IMR-90 (cell line): Measurements from ENCODE around the gene MGME1. TPM values are rescaled to one million over a fixed set of nuclear protein-coding genes. Genes with fewer than 3 reads are reported as not detected.

Source experiments
- ATAC-seq: fragments of 200-7000 bp; cut with Tn5 transposase; 2 replicates; pipeline ENCODE4 v1.9.1; 2020; ENCODE audit warnings: low read depth, mild to moderate bottlenecking, moderate library complexity
- BruUV-seq: library from RNA; stranded (reverse); fragments of 400-500 nt; replicated peaks from 2 replicates; lab custom pipeline; 2021; lab: Mats Ljungman, UMichigan
- CTCF ChIA-PET: fragments of 300-600 bp; formaldehyde crosslinking; extraction: SDS; loops from one replicate; lab custom pipeline; 2021; ENCODE audit warnings: antibody characterized with exemption; lab: Yijun Ruan, JAX
- POLR2A ChIA-PET: fragments of 300-600 bp; sonication (Branson Sonifier 250); formaldehyde crosslinking; loops from one replicate; lab custom pipeline; 2022; ENCODE audit warnings: antibody characterized with exemption; ENCODE audit not compliant: unreplicated experiment; lab: Charles Lee
- DNase-seq: peaks from one replicate; pipeline ENCODE4 v3.0.0; 2013
- H2AFZ ChIP-seq: replicated peaks from 2 replicates; pipeline ENCODE3; 2013; ENCODE audit warnings: low read length, mild to moderate bottlenecking; ENCODE audit not compliant: poor library complexity
- H2AK5ac ChIP-seq: 2 replicates; pipeline ENCODE4 v1.6.1; 2013; ENCODE audit warnings: low read depth, low read length, inconsistent platforms
- H2AK9ac ChIP-seq: replicated peaks from 2 replicates; pipeline ENCODE3; 2013; ENCODE audit warnings: mild to moderate bottlenecking, low read depth, low read length, moderate library complexity; ENCODE audit not compliant: poor library complexity
- H2BK120ac ChIP-seq: 2 replicates; pipeline ENCODE4 v1.6.1; 2013; ENCODE audit warnings: low read depth, low read length, inconsistent platforms
- H2BK15ac ChIP-seq: 3 replicates; pipeline ENCODE4 v1.6.1; 2013; ENCODE audit warnings: low read depth, low read length, inconsistent platforms
- H2BK20ac ChIP-seq: 2 replicates; pipeline ENCODE4 v1.6.1; 2013; ENCODE audit warnings: low read depth, mild to moderate bottlenecking, inconsistent platforms, low read length, moderate library complexity
- H2BK5ac ChIP-seq: 2 replicates; pipeline ENCODE4 v1.6.1; 2013; ENCODE audit warnings: mild to moderate bottlenecking, low read depth, low read length, inconsistent platforms; ENCODE audit not compliant: poor library complexity, severe bottlenecking
- H3K14ac ChIP-seq: replicated peaks from 2 replicates; pipeline ENCODE4 v1.6.1; 2013; ENCODE audit warnings: low read depth, low read length, inconsistent platforms
- H3K18ac ChIP-seq: 2 replicates; pipeline ENCODE4 v1.6.1; 2013; ENCODE audit warnings: low read depth, low read length, control low read depth
- H3K23ac ChIP-seq: 2 replicates; pipeline ENCODE4 v1.6.1; 2013; ENCODE audit warnings: low read depth, low read length, inconsistent platforms
- H3K27ac ChIP-seq: 2 replicates; pipeline ENCODE4 v1.5.1; 2013; ENCODE audit warnings: mild to moderate bottlenecking, control low read depth, low read length; ENCODE audit not compliant: insufficient read depth
- H3K27me3 ChIP-seq: 2 replicates; pipeline ENCODE4 v1.6.1; 2013; ENCODE audit warnings: low read length; ENCODE audit not compliant: control insufficient read depth, insufficient read depth
- H3K36me3 ChIP-seq: 2 replicates; pipeline ENCODE4 v1.6.1; 2013; ENCODE audit warnings: low read length, mixed read lengths; ENCODE audit not compliant: control insufficient read depth, insufficient read depth
- H3K4ac ChIP-seq: 2 replicates; pipeline ENCODE4 v1.6.1; 2013; ENCODE audit warnings: low read depth, low read length, inconsistent platforms
- H3K4me1 ChIP-seq: 2 replicates; pipeline ENCODE4 v1.6.1; 2013; ENCODE audit warnings: low read length, mixed read lengths; ENCODE audit not compliant: control insufficient read depth, insufficient read depth
- H3K4me2 ChIP-seq: 2 replicates; pipeline ENCODE4 v1.6.1; 2013; ENCODE audit warnings: low read depth, mild to moderate bottlenecking, control low read depth, low read length, moderate library complexity
- H3K4me3 ChIP-seq: 2 replicates; pipeline ENCODE4 v1.5.1; 2013; ENCODE audit warnings: low read depth, mild to moderate bottlenecking, control low read depth, low read length, moderate library complexity; ENCODE audit not compliant: insufficient read depth
- H3K56ac ChIP-seq: 2 replicates; pipeline ENCODE4 v1.6.1; 2013; ENCODE audit warnings: low read length, inconsistent platforms; ENCODE audit not compliant: insufficient read depth; ENCODE audit errors: extremely low read depth
- H3K79me1 ChIP-seq, 2 experiments: 2 replicates each; pipeline ENCODE4 v1.6.1; 2013; ENCODE audit warnings: low read length in 2 of 2, inconsistent platforms in 1 of 2, low read depth in 1 of 2
- H3K9ac ChIP-seq: 2 replicates; pipeline ENCODE4 v1.6.1; 2013; ENCODE audit warnings: low read depth, low read length, control low read depth
- H3K9me1 ChIP-seq: 2 replicates; pipeline ENCODE4 v1.6.1; 2013; ENCODE audit warnings: low read length, inconsistent platforms; ENCODE audit not compliant: insufficient read depth
- H3K9me3 ChIP-seq: 2 replicates; pipeline ENCODE4 v1.6.1; 2013; ENCODE audit warnings: low read length; ENCODE audit not compliant: control insufficient read depth, insufficient read depth
- H4K20me1 ChIP-seq: 2 replicates; pipeline ENCODE4 v1.6.1; 2013; ENCODE audit warnings: low read length, inconsistent platforms; ENCODE audit not compliant: insufficient read depth
- H4K5ac ChIP-seq: 2 replicates; pipeline ENCODE4 v1.6.1; 2013; ENCODE audit warnings: mild to moderate bottlenecking, low read depth, low read length, control low read depth
- H4K8ac ChIP-seq, 2 experiments: 2 replicates each; pipeline ENCODE4 v1.6.1; 2013; ENCODE audit warnings: low read depth in 2 of 2, low read length in 2 of 2, control low read depth in 1 of 2, inconsistent platforms in 1 of 2
- H4K91ac ChIP-seq: 2 replicates; pipeline ENCODE4 v1.6.1; 2013; ENCODE audit warnings: low read depth, low read length, inconsistent platforms; ENCODE audit not compliant: insufficient read depth
- MAZ ChIP-seq: IDR thresholded peaks from 2 replicates; pipeline ENCODE4 v1.6.1; 2012; ENCODE audit warnings: low read depth, mild to moderate bottlenecking, low read length, improper control_type of control experiment, moderate library complexity, borderline replicate concordance
- NFE2L2 ChIP-seq: fragments of 150-350 bp; IDR thresholded peaks from 2 replicates; pipeline ENCODE4 v1.6.1; 2016; ENCODE audit warnings: low read depth, mild to moderate bottlenecking, low read length
- RCOR1 ChIP-seq: IDR thresholded peaks from 2 replicates; pipeline ENCODE4 v1.6.1; 2012; ENCODE audit warnings: mild to moderate bottlenecking, low read length, improper control_type of control experiment; ENCODE audit not compliant: insufficient replicate concordance
- RFX5 ChIP-seq: IDR thresholded peaks from 2 replicates; pipeline ENCODE4 v1.8.0; 2012; ENCODE audit warnings: low read depth, mild to moderate bottlenecking, low read length, moderate library complexity
- WGBS, 2 experiments: methylation state at CpG; one replicate each; pipeline versions ENCODE4 v1.1.5 to v1.1.7; 2013; ENCODE audit warnings: missing lambda C conversion rate in 2 of 2; ENCODE audit not compliant: insufficient read length in 1 of 2; ENCODE audit errors: extremely low coverage in 2 of 2; 5-methylcytosine and 5-hydroxymethylcytosine counted together
- dilution Hi-C: fragments of 300-500 bp; cut with HindIII; formaldehyde crosslinking; loops from one replicate; pipeline ENCODE4 v1.14.3; 2018; ENCODE audit warnings: low sequenced_read_pairs; ENCODE audit not compliant: unreplicated experiment
- in situ Hi-C: fragments of 300-500 bp; cut with MboI; formaldehyde crosslinking; loops from 3 replicates; pipeline ENCODE4 v1.14.3; 2019; ENCODE audit warnings: low sequenced_read_pairs, inconsistent platforms, mixed read lengths
- intact Hi-C: fragments of 100-400 bp; cut with micrococcal nuclease; formaldehyde crosslinking; loops from 2 replicates; pipeline ENCODE4 v1.10.0; 2022
- polyA plus RNA-seq, 3 experiments: library from polyadenylated mRNA; depleted of rRNA; stranded (reverse); fragments of >200 nt; gene quantifications; 2 replicates each; pipeline ENCODE4 v1.2.3, GENCODE V29; 2012; ENCODE audit warnings: low replicate concordance in 1 of 3
- total RNA-seq: library from RNA; depleted of rRNA; stranded (reverse); fragments of >200 nt; gene quantifications from 2 replicates; pipeline ENCODE4 v1.2.3, GENCODE V29; 2012
- TF ChIP-seq, protein P1 (sequence below): fragments of 150-350 bp; IDR thresholded peaks from 2 replicates; pipeline ENCODE4 v1.6.1; 2016; ENCODE audit warnings: low read depth, mild to moderate bottlenecking, low read length, moderate library complexity, borderline replicate concordance

Gene MGME1
- total and polyA plus RNA-seq, 2 of the 4 experiments (the other 2 are of a cell fraction): 7.2 to 9.3 TPM

DNA sequence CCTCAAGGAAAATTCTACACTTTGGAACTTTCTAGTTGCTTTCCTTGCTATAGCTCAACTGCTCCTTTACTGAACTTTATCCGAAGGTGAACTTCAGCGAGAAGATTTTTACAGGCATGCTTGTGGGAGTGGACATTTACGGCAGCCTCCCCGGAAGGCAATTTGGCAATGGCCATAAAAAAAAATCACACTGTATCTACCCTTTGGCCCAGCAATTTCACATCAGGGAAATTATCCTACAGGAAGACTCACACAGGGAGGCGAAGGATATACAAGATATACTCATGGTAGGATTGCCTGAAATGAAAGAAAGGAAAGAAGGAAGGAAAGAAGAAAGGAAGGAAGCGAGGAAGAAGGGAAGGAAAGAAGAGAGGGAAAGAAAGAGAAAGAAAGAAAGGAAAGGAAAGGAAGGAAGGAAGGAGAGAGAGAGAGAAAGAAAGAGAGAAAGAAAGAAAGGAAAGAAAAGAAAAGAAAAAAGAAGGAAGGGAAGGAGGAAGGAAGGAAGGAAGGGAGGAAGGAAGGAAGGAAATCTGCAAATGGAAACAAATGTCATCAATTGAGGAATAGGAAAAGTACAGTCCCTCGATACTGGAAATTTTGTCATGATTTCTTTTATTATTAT, 63.2 kb downstream of the MGME1 start:
- in situ Hi-C loops (no loop called here), dilution Hi-C loops (no loop called here), intact Hi-C loops (no loop called here)
- ATAC-seq (no peak), DNase-seq (no peak)
- no peaks in the 10 kb centered on the region for H3K79me1 ChIP-seq
- ChIA-PET POLR2A (no interaction called here), CTCF (no interaction called here)
- H3K27ac ChIP-seq: no peak overlapping the region
- H3K4me2 ChIP-seq: no peak overlapping the region
- H3K18ac ChIP-seq: no peak overlapping the region
- H2AK5ac ChIP-seq: no peak overlapping the region
- no peak overlapping the region for H4K8ac ChIP-seq
- no TSS peak for BruUV-seq
- TF ChIP-seq RCOR1 (no peak), RFX5 (no peak), MAZ (no peak), NFE2L2 (no peak)
- TF ChIP-seq, protein P1, sequence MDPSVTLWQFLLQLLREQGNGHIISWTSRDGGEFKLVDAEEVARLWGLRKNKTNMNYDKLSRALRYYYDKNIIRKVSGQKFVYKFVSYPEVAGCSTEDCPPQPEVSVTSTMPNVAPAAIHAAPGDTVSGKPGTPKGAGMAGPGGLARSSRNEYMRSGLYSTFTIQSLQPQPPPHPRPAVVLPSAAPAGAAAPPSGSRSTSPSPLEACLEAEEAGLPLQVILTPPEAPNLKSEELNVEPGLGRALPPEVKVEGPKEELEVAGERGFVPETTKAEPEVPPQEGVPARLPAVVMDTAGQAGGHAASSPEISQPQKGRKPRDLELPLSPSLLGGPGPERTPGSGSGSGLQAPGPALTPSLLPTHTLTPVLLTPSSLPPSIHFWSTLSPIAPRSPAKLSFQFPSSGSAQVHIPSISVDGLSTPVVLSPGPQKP: no peak
- H3K4ac ChIP-seq: no peak overlapping the region
- no peaks in the 10 kb centered on the region for H3K36me3 ChIP-seq
- H2BK5ac ChIP-seq: no peak overlapping the region
- H3K9me1 ChIP-seq: no peaks in the 10 kb centered on the region
- H4K5ac ChIP-seq: no peak overlapping the region
- no peak overlapping the region for H2AK9ac ChIP-seq
- no peaks in the 10 kb centered on the region for H4K20me1 ChIP-seq
- H3K56ac ChIP-seq: no peak overlapping the region
- no peaks in the 10 kb centered on the region for H3K4me1 ChIP-seq
- H3K23ac ChIP-seq: no peak overlapping the region
- no peak overlapping the region for H4K91ac ChIP-seq
- H2BK20ac ChIP-seq: no peak overlapping the region
- no peak overlapping the region for H2AFZ ChIP-seq
- H3K27me3 ChIP-seq: peaks cover 7% of the 10 kb centered on the region
- H2BK15ac ChIP-seq: no peak overlapping the region
- WGBS, 2 experiments: 67% methylated on average over 1 of the region's 7 CpGs; no CpG with 5 or more reads in 1 of the 2 experiments
- no peak overlapping the region for H3K9ac ChIP-seq
- H3K9me3 ChIP-seq: no peaks in the 10 kb centered on the region
- H3K4me3 ChIP-seq: no peak overlapping the region
- no peak overlapping the region for H3K14ac ChIP-seq
- H2BK120ac ChIP-seq: no peak overlapping the region
